ENCODE measurements around the gene P2RX6. TPM values are rescaled to one million over a fixed set of nuclear protein-coding genes. Genes with fewer than 3 reads are reported as not detected.
A peak's percentile ranks its signal among the peaks of the same experiment; 100 is the strongest.

The P2RX6 gene
- total and polyA plus RNA-seq, 2 experiments from 2014 or later, result 3.3 to 8.0 TPM

DNA sequence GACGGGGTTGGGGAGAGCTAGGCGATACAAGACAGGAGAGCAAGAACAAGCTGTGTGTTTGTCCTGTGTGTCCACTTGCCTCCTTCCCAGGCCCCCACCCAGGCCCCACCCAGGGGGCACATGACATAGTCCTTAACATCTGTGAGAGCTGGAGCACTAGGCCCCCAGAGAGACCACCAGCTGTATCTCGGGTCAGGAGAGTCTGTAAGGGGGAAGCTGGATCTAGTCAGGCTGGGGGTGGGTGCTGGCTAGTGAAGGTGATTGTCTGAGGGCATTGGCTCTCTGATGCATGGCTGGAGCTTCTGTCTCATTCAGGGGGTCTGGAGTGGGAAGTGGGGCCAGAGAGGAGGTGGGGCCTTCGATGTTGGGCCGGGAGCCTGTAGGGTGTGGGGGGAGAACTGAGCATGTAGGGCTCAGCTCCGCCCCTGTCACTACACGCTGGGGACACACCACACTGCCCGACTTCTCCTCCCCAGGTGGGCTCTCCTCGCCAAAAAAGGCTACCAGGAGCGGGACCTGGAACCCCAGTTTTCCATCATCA is 571 bp downstream of the P2RX6 start:
- 85% methylated on average over 7 of the region's 10 CpGs for WGBS (ENCODE audit: low lambda C conversion rate, missing lambda C conversion rate)

DNA sequence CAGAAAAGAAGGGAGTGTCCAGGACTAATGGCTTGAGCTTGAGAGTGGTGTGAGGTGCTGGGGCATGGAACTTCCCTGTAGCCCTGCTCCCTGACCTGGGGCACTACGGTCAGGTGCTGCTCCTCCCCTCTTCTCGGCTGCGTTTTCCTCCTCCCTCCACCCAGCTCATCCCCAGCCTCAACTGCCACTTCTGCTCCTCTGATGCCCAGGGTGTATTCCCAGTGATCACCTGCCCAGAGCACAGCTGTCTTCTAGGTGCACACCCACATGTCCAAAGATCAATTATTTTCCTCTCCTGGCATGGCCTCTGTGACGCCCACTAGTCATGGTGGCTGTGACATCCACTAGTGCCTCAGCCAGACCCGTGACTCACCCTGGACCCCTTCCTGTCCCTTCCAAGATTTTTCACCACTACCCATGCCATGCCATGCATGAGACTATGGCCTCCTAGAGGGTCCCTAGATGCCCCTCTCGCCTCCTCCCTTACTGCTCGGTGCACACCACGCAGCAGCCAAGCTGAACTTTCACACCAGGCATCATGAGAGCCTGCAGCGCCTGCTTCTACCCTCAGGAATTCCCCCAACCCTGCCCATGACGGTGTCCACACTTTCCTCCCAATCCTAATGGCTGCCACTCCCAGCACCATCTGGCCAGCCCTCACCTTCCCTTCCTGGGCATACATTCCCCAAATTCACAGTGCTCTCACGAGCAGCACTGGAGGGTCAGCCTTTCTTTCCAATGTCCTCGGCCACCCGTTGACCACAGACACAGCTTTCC is 1.9 kb downstream of the P2RX6 start:
- H3K79me2 ChIP-seq, result no peaks in the 10 kb centered on the region
- DNase-seq (ENCODE audit: low spot score), result no peak
- H3K4me1 ChIP-seq (ENCODE audit: insufficient read depth), result peaks cover 15% of the 10 kb centered on the region
- no peaks in the 10 kb centered on the region for H3K36me3 ChIP-seq (replicated peaks; ENCODE audit: insufficient read depth, low read depth)
- H3K4me2 ChIP-seq, result no peak overlapping the region
- no peaks in the 10 kb centered on the region for H4K20me1 ChIP-seq (ENCODE audit: insufficient read depth, poor library complexity, severe bottlenecking)
- WGBS (ENCODE audit: low lambda C conversion rate, missing lambda C conversion rate), result 93% methylated on average over 13 of the region's 13 CpGs
- no peak overlapping the region for H2AFZ ChIP-seq
- H3K4me3 ChIP-seq, result no peak overlapping the region
- H3K9me3 ChIP-seq (ENCODE audit: low read depth), result no peaks in the 10 kb centered on the region
- H3K27ac ChIP-seq, result no peak overlapping the region
- H3K9me2 ChIP-seq (replicated peaks; ENCODE audit: insufficient read depth), result no peaks in the 10 kb centered on the region
- TF ChIP-seq EZH2phosphoT487 (IDR thresholded peaks at IDR 0.05; ENCODE audit: low read depth, severe bottlenecking, unreplicated experiment) (no peak), EZH2 (IDR thresholded peaks at IDR 0.05; ENCODE audit: borderline replicate concordance) (no peak)
- TF ChIP-seq, protein P1, sequence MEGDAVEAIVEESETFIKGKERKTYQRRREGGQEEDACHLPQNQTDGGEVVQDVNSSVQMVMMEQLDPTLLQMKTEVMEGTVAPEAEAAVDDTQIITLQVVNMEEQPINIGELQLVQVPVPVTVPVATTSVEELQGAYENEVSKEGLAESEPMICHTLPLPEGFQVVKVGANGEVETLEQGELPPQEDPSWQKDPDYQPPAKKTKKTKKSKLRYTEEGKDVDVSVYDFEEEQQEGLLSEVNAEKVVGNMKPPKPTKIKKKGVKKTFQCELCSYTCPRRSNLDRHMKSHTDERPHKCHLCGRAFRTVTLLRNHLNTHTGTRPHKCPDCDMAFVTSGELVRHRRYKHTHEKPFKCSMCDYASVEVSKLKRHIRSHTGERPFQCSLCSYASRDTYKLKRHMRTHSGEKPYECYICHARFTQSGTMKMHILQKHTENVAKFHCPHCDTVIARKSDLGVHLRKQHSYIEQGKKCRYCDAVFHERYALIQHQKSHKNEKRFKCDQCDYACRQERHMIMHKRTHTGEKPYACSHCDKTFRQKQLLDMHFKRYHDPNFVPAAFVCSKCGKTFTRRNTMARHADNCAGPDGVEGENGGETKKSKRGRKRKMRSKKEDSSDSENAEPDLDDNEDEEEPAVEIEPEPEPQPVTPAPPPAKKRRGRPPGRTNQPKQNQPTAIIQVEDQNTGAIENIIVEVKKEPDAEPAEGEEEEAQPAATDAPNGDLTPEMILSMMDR (IDR thresholded peaks at IDR 0.05; ENCODE audit: poor library complexity), result no peak
- no peaks in the 10 kb centered on the region for H3K27me3 ChIP-seq

More for the DNA sequence above, 571 bp downstream of the P2RX6 start:
- Histone ChIP-seq H3K9me3 (ENCODE audit: low read depth) (no peaks in the 10 kb centered on the region), H3K27me3 (no peaks in the 10 kb centered on the region), H3K79me2 (no peaks in the 10 kb centered on the region), H3K4me3 (no peak overlapping the region), H3K36me3 (replicated peaks; ENCODE audit: insufficient read depth, low read depth) (no peaks in the 10 kb centered on the region), H3K9me2 (replicated peaks; ENCODE audit: insufficient read depth) (no peaks in the 10 kb centered on the region), H3K4me1 (ENCODE audit: insufficient read depth) (peaks cover 15% of the 10 kb centered on the region), H2AFZ (no peak overlapping the region), H3K4me2 (peak overlapping the region; percentile 82), H4K20me1 (ENCODE audit: insufficient read depth, poor library complexity, severe bottlenecking) (no peaks in the 10 kb centered on the region), H3K27ac (peak overlapping the region; percentile 40)
- TF ChIP-seq EZH2 (IDR thresholded peaks at IDR 0.05; ENCODE audit: borderline replicate concordance), result no peak
- TF ChIP-seq EZH2phosphoT487 (IDR thresholded peaks at IDR 0.05; ENCODE audit: low read depth, severe bottlenecking, unreplicated experiment), result no peak
- TF ChIP-seq, protein P1 (IDR thresholded peaks at IDR 0.05; ENCODE audit: poor library complexity), result no peak
- DNase-seq (ENCODE audit: low spot score), result no peak

DNA sequence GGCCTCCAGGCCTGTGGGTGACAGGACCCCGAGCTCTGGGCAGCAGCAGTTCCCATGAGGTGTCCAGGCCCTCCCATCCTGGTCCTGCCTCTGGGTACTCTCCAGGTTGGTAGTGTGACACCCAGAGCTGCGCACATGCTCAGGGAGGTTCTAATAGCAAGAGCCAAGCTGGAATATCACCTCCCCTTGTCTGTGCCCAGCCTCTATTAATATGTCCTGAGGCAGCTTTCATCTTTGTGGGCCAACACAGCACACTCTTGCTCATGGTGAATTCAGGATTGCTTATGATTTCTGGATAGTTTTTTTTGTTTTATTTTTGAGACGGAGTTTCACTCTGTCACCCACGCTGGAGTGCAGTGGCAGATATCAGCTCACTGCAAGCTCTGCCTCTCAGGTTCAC is 3.3 kb downstream of the P2RX6 start:
- no peaks in the 10 kb centered on the region for H3K9me3 ChIP-seq (ENCODE audit: low read depth)
- no peaks in the 10 kb centered on the region for H3K79me2 ChIP-seq
- H3K4me3 ChIP-seq, result no peak overlapping the region
- no peaks in the 10 kb centered on the region for H3K36me3 ChIP-seq (replicated peaks; ENCODE audit: insufficient read depth, low read depth)
- no peak overlapping the region for H3K4me2 ChIP-seq
- TF ChIP-seq EZH2 (IDR thresholded peaks at IDR 0.05; ENCODE audit: borderline replicate concordance) (no peak), EZH2phosphoT487 (IDR thresholded peaks at IDR 0.05; ENCODE audit: low read depth, severe bottlenecking, unreplicated experiment) (no peak)
- TF ChIP-seq, protein P1 (IDR thresholded peaks at IDR 0.05; ENCODE audit: poor library complexity), result no peak
- no peaks in the 10 kb centered on the region for H3K9me2 ChIP-seq (replicated peaks; ENCODE audit: insufficient read depth)
- peaks cover 15% of the 10 kb centered on the region for H3K4me1 ChIP-seq (ENCODE audit: insufficient read depth)
- no peak overlapping the region for H3K27ac ChIP-seq
- no peak overlapping the region for H2AFZ ChIP-seq
- no peaks in the 10 kb centered on the region for H3K27me3 ChIP-seq
- WGBS (ENCODE audit: low lambda C conversion rate, missing lambda C conversion rate), result 91% methylated on average over 4 of the region's 4 CpGs
- no peaks in the 10 kb centered on the region for H4K20me1 ChIP-seq (ENCODE audit: insufficient read depth, poor library complexity, severe bottlenecking)
- DNase-seq (ENCODE audit: low spot score), result no peak

Measured in hepatocyte (in vitro differentiated cells).